Osteocyte (in vitro differentiated cells): Measurements from ENCODE around the gene HOPX. TPM values are rescaled to one million over a fixed set of nuclear protein-coding genes. Genes with fewer than 3 reads are reported as not detected.
"Not testable (repeated sequence)": the region's sequence is repeated elsewhere in the genome, so short reads cannot be mapped to it uniquely, and the experiment has no call there.

Experiments used
- DNase-seq: peaks from one replicate; pipeline ENCODE4 v3.0.0; 2021; ENCODE audit warnings: mixed read lengths; ENCODE audit not compliant: unreplicated experiment; ENCODE audit errors: extremely low spot score
- H3K27ac Mint-ChIP-seq: one replicate; pipeline ENCODE4 v1.8.0; 2021; ENCODE audit warnings: mild to moderate bottlenecking, mixed read lengths; ENCODE audit not compliant: unreplicated experiment
- H3K27me3 Mint-ChIP-seq: one replicate; pipeline ENCODE4 v1.8.0; 2021; ENCODE audit warnings: mixed read lengths; ENCODE audit not compliant: unreplicated experiment
- H3K36me3 Mint-ChIP-seq: one replicate; pipeline ENCODE4 v1.8.0; 2021; ENCODE audit warnings: mixed read lengths; ENCODE audit not compliant: unreplicated experiment
- H3K4me1 Mint-ChIP-seq: one replicate; pipeline ENCODE4 v1.8.0; 2021; ENCODE audit warnings: mixed read lengths; ENCODE audit not compliant: unreplicated experiment
- H3K4me3 Mint-ChIP-seq: one replicate; pipeline ENCODE4 v1.8.0; 2021; ENCODE audit warnings: mild to moderate bottlenecking, moderate library complexity, mixed read lengths; ENCODE audit not compliant: unreplicated experiment
- H3K9me3 Mint-ChIP-seq: one replicate; pipeline ENCODE4 v1.8.0; 2021; ENCODE audit warnings: mixed read lengths; ENCODE audit not compliant: unreplicated experiment
- total RNA-seq: library from RNA; stranded (reverse); gene quantifications from 2 replicates; pipeline ENCODE4 v1.2.1, GENCODE V29; 2021
- TF ChIP-seq, protein P1 (sequence below): fragments of 200-600 bp; sonication (generic); IDR thresholded peaks from 2 replicates; pipeline ENCODE4 v1.5.0; 2021; ENCODE audit warnings: antibody characterized with exemption, mild to moderate bottlenecking, moderate library complexity

Gene HOPX
- total RNA-seq, 1 donor from 2014 or later, result 0.35 TPM

DNA sequence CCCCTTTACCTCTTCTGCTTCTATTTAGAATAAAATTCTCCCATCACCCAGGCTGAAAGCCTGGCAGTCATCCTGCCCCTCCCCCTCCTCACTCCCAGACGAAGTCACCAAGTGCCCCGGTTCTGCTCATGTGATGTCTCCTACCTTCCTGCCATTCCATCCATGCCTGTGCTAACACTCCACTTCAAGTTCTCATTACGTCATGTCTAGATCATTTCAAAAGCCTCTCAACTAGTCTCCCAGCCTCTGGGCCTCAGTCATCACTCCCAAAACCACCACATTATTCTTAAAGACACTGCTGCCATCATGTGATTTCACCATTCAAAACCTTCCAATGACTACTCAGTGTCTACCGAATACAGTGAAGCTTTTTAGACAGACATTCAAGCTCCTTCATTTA is 17.2 kb upstream of the HOPX start:
- Mint-ChIP-seq H3K36me3 (no peaks in the 10 kb centered on the region), H3K4me1 (no peaks in the 10 kb centered on the region), H3K27me3 (peaks cover 28% of the 10 kb centered on the region), H3K4me3 (no peak overlapping the region), H3K9me3 (no peaks in the 10 kb centered on the region), H3K27ac (no peak overlapping the region)
- TF ChIP-seq, protein P1, sequence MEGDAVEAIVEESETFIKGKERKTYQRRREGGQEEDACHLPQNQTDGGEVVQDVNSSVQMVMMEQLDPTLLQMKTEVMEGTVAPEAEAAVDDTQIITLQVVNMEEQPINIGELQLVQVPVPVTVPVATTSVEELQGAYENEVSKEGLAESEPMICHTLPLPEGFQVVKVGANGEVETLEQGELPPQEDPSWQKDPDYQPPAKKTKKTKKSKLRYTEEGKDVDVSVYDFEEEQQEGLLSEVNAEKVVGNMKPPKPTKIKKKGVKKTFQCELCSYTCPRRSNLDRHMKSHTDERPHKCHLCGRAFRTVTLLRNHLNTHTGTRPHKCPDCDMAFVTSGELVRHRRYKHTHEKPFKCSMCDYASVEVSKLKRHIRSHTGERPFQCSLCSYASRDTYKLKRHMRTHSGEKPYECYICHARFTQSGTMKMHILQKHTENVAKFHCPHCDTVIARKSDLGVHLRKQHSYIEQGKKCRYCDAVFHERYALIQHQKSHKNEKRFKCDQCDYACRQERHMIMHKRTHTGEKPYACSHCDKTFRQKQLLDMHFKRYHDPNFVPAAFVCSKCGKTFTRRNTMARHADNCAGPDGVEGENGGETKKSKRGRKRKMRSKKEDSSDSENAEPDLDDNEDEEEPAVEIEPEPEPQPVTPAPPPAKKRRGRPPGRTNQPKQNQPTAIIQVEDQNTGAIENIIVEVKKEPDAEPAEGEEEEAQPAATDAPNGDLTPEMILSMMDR, result no peak
- DNase-seq, result no peak

DNA sequence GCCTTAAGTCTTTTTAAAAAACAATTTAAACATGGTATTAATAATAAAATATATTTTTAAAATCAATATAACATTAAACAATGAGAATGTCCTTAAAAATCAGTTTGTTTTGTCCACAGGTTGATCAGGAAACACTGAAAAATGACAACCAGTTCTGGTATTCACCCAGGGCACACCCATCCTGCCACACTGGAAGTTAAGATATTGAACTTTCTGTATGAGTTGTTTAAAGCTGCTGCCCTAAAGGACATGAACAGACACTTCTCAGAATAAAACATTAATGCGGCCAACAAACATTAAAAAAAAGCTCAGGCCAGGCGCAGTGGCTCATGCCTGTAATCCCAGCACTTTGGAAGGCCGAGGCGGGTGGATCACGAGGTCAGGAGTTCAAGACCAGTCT is 15.0 kb upstream of the HOPX start:
- Mint-ChIP-seq H3K4me1 (no peaks in the 10 kb centered on the region), H3K27ac (no peak overlapping the region), H3K36me3 (no peaks in the 10 kb centered on the region), H3K4me3 (no peak overlapping the region), H3K27me3 (peaks cover 29% of the 10 kb centered on the region), H3K9me3 (no peaks in the 10 kb centered on the region)
- no peak for DNase-seq
- TF ChIP-seq, protein P1, result no peak

DNA sequence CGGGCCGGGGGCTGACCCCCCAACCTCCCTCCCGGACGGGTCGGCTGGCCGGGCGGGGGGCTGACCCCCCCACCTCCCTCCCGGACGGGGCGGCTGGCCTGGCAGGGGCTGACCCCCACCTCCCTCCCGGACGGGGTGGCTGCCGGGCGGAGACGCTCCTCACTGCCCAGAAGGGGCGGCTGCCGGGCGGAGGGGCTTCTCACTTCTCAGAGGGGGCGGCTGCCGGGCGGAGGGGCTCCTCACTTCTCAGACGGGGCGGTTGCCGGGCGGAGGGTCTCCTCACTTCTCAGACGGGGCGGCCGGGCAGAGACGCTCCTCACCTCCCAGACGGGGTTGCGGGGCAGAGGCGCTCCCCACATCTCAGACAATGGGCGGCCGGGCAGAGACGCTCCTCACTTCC is 12.4 kb upstream of the HOPX start:
- H3K27ac Mint-ChIP-seq, H3K36me3 Mint-ChIP-seq, H3K4me1 Mint-ChIP-seq, H3K4me3 Mint-ChIP-seq, DNase-seq, H3K9me3 Mint-ChIP-seq: not testable (repeated sequence)
- H3K27me3 Mint-ChIP-seq, result peaks cover 31% of the 10 kb centered on the region

DNA sequence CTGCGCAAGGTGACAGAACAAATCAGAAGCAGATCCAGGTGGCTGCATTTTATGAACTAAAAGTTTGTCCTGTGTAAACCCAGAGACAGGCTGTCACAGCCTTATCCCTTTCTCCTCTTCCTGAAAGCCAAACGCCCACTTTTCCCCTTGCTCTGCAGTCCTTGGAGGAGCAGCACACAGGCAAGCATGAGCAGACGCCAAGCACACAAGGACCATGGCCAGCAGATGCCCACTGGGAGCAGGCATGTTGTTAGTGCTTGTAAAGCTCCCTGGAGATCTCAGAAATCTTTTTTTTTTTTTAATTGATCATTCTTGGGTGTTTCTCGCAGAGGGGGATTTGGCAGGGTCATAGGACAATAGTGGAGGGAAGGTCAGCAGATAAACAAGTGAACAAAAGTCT is 11.5 kb upstream of the HOPX start:
- Mint-ChIP-seq H3K27ac (no peak overlapping the region), H3K9me3 (no peaks in the 10 kb centered on the region), H3K36me3 (no peaks in the 10 kb centered on the region), H3K4me3 (no peak overlapping the region), H3K27me3 (peaks cover 27% of the 10 kb centered on the region), H3K4me1 (no peaks in the 10 kb centered on the region)
- TF ChIP-seq, protein P1, result no peak
- no peak for DNase-seq

DNA sequence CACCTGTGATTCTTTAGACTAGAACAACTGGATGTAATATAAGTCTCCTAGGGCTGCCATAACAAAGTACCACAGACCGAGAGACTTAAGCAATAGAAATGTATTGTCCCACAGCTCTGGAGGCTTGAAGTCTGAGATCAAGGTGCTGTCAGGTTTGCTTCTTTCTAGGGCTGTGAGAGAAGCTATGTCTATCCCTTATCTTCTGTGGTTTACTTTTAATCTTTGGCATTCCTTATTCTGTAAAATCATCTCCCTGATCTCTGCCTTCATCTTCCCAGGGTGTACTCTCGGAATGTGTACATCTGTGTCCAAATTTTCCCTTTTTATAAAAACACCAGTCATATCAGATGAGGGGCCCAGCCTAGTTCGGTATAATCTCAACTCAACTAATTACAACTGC is 10.3 kb upstream of the HOPX start:
- no peak overlapping the region for H3K27ac Mint-ChIP-seq
- DNase-seq, result no peak
- H3K36me3 Mint-ChIP-seq, result no peaks in the 10 kb centered on the region
- H3K4me3 Mint-ChIP-seq, result no peak overlapping the region
- no peaks in the 10 kb centered on the region for H3K9me3 Mint-ChIP-seq
- peaks cover 33% of the 10 kb centered on the region for H3K27me3 Mint-ChIP-seq
- TF ChIP-seq, protein P1, result no peak
- H3K4me1 Mint-ChIP-seq, result no peaks in the 10 kb centered on the region

DNA sequence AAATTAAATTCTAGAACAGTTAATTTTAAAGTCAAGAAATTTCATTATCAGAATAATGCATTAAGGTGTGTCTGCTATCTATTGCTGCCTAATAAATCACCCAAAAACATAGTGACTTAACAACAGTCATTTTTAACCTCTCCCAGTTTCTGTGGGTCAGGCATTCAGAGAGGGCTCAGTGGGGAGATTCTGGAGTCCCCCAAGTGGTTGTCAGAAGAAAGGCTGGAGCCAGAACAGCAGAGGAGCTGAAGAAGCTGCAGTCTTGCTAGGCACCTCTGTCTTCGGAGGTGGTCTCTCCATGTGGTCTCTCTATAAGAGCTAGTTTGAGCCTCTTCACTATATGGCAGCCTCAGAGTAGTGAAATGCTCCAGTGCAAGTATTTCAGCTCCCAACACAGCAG is 9.3 kb upstream of the HOPX start:
- no peak overlapping the region for H3K4me3 Mint-ChIP-seq
- no peaks in the 10 kb centered on the region for H3K36me3 Mint-ChIP-seq
- TF ChIP-seq, protein P1, result no peak
- H3K27ac Mint-ChIP-seq, result no peak overlapping the region
- H3K9me3 Mint-ChIP-seq, result no peaks in the 10 kb centered on the region
- no peak for DNase-seq
- peaks cover 33% of the 10 kb centered on the region for H3K27me3 Mint-ChIP-seq
- H3K4me1 Mint-ChIP-seq, result no peaks in the 10 kb centered on the region
